Adipocyte (in vitro differentiated cells): ENCODE measurements around the gene PRDX1.
"Not testable (repeated sequence)": the region's sequence is repeated elsewhere in the genome, so short reads cannot be mapped to it uniquely, and the experiment has no call there.

ENCODE experiments used
- DNase-seq: peaks from one replicate; pipeline ENCODE4 v3.0.0-alpha.2; 2015; ENCODE audit warnings: low read depth
- H3K27me3 ChIP-seq: replicated peaks from 2 replicates; pipeline ENCODE4 v1.7.0; 2013; ENCODE audit warnings: mild to moderate bottlenecking, low read length, moderate library complexity; ENCODE audit not compliant: control insufficient read depth, insufficient read depth
- H3K36me3 ChIP-seq: 2 replicates; pipeline ENCODE4 v1.7.0; 2013; ENCODE audit warnings: low read length, mild to moderate bottlenecking, moderate library complexity; ENCODE audit not compliant: control insufficient read depth, insufficient read depth, severe bottlenecking
- H3K4me1 ChIP-seq: 2 replicates; pipeline ENCODE4 v1.7.0; 2013; ENCODE audit warnings: mild to moderate bottlenecking, low read length, moderate library complexity; ENCODE audit not compliant: control insufficient read depth, insufficient read depth
- H3K4me3 ChIP-seq: 2 replicates; pipeline ENCODE4 v1.7.0; 2013; ENCODE audit warnings: mild to moderate bottlenecking, low read length, moderate library complexity
- H3K9ac ChIP-seq: 2 replicates; pipeline ENCODE4 v1.7.0; 2013; ENCODE audit warnings: mild to moderate bottlenecking, low read length, moderate library complexity
- H3K9me3 ChIP-seq: 2 replicates; pipeline ENCODE4 v1.7.0; 2013; ENCODE audit warnings: mild to moderate bottlenecking, low read length, moderate library complexity; ENCODE audit not compliant: control insufficient read depth

The PRDX1 gene

GRCh38 chr1:45531873-45532272, 10.2 kb upstream of the PRDX1 start:
- H3K4me3 ChIP-seq, result no peak overlapping the region

GRCh38 chr1:45530632-45531135, 9.0 kb upstream of the PRDX1 start:
- no peak for DNase-seq
- Histone ChIP-seq H3K27me3 (no peaks in the 10 kb centered on the region), H3K9ac (no peak overlapping the region), H3K36me3 (no peaks in the 10 kb centered on the region), H3K9me3 (no peaks in the 10 kb centered on the region), H3K4me3 (no peak overlapping the region), H3K4me1 (no peaks in the 10 kb centered on the region)

More at GRCh38 chr1:45531873-45532272, 10.2 kb upstream of the PRDX1 start:
- H3K27me3 ChIP-seq, result no peaks in the 10 kb centered on the region
- no peak overlapping the region for H3K9ac ChIP-seq
- H3K36me3 ChIP-seq, result no peaks in the 10 kb centered on the region
- no peaks in the 10 kb centered on the region for H3K4me1 ChIP-seq
- DNase-seq, result no peak
- H3K9me3 ChIP-seq, result no peaks in the 10 kb centered on the region

GRCh38 chr1:45526135-45526644, 4.5 kb upstream of the PRDX1 start:
- Histone ChIP-seq H3K9me3 (no peaks in the 10 kb centered on the region), H3K9ac (no peak overlapping the region)

GRCh38 chr1:45523975-45524374, 2.3 kb upstream of the PRDX1 start:
- H3K27me3 ChIP-seq, result not testable (repeated sequence)
- peaks cover 16% of the 10 kb centered on the region for H3K4me1 ChIP-seq

More at GRCh38 chr1:45526135-45526644, 4.5 kb upstream of the PRDX1 start:
- Histone ChIP-seq H3K4me1 (peaks cover 8% of the 10 kb centered on the region), H3K27me3 (no peaks in the 10 kb centered on the region), H3K36me3 (no peaks in the 10 kb centered on the region), H3K4me3 (no peak overlapping the region)
- DNase-seq, result no peak

GRCh38 chr1:45523516-45523915, 1.8 kb upstream of the PRDX1 start:
- not testable (repeated sequence) for H3K36me3 ChIP-seq, DNase-seq, H3K9ac ChIP-seq, H3K9me3 ChIP-seq, H3K27me3 ChIP-seq, H3K4me3 ChIP-seq
- peaks cover 18% of the 10 kb centered on the region for H3K4me1 ChIP-seq

More at GRCh38 chr1:45523975-45524374, 2.3 kb upstream of the PRDX1 start:
- DNase-seq, H3K9me3 ChIP-seq, H3K36me3 ChIP-seq, H3K9ac ChIP-seq, H3K4me3 ChIP-seq: not testable (repeated sequence)

GRCh38 chr1:45522324-45523104, 830 bp upstream of the PRDX1 start:
- H3K4me1 ChIP-seq, result peaks cover 18% of the 10 kb centered on the region
- peaks cover 9% of the 10 kb centered on the region for H3K36me3 ChIP-seq
- no peaks in the 10 kb centered on the region for H3K27me3 ChIP-seq
- H3K9ac ChIP-seq, result peak overlapping the region; percentile 94
- no peak for DNase-seq
- peak overlapping the region; percentile 92 for H3K4me3 ChIP-seq
- H3K9me3 ChIP-seq, result no peaks in the 10 kb centered on the region

- Histone ChIP-seq H3K4me1 (peaks cover 22% of the 10 kb centered on the region), H3K9ac (peak overlapping the region; percentile 94), H3K36me3 (peaks cover 35% of the 10 kb centered on the region), H3K4me3 (peak overlapping the region; percentile 92)
- not testable (repeated sequence) for H3K27me3 ChIP-seq, H3K9me3 ChIP-seq, DNase-seq
These were observed 1.9 kb downstream of the PRDX1 start for GRCh38 chr1:45519774-45520173.

- Histone ChIP-seq H3K4me3 (peak overlapping the region; percentile 92), H3K9me3 (no peaks in the 10 kb centered on the region), H3K36me3 (peaks cover 44% of the 10 kb centered on the region), H3K27me3 (no peaks in the 10 kb centered on the region), H3K4me1 (peaks cover 22% of the 10 kb centered on the region), H3K9ac (peak overlapping the region; percentile 40)
- no peak for DNase-seq
These were observed 2.8 kb downstream of the PRDX1 start for GRCh38 chr1:45518910-45519309.

- peaks cover 22% of the 10 kb centered on the region for H3K4me1 ChIP-seq
- not testable (repeated sequence) for H3K4me3 ChIP-seq, H3K9me3 ChIP-seq, H3K27me3 ChIP-seq, DNase-seq, H3K9ac ChIP-seq
- H3K36me3 ChIP-seq, result peaks cover 49% of the 10 kb centered on the region
These were observed 3.3 kb downstream of the PRDX1 start for GRCh38 chr1:45518366-45518765.

GRCh38 chr1:45516465-45516864, 5.2 kb downstream of the PRDX1 start:
- Histone ChIP-seq H3K27me3 (no peaks in the 10 kb centered on the region), H3K4me3 (no peak overlapping the region), H3K4me1 (peaks cover 14% of the 10 kb centered on the region), H3K36me3 (peaks cover 67% of the 10 kb centered on the region), H3K9ac (no peak overlapping the region), H3K9me3 (no peaks in the 10 kb centered on the region)
- DNase-seq, result no peak

- H3K4me1 ChIP-seq, result peaks cover 14% of the 10 kb centered on the region
- DNase-seq, result no peak
- no peaks in the 10 kb centered on the region for H3K9me3 ChIP-seq
- no peak overlapping the region for H3K9ac ChIP-seq
- H3K36me3 ChIP-seq, result peaks cover 71% of the 10 kb centered on the region
- H3K27me3 ChIP-seq, result no peaks in the 10 kb centered on the region
- H3K4me3 ChIP-seq, result no peak overlapping the region
These were observed 5.6 kb downstream of the PRDX1 start for GRCh38 chr1:45516036-45516435.
